ENCODE results near the gene TNK2. TPM values are rescaled to one million over a fixed set of nuclear protein-coding genes. Genes with fewer than 3 reads are reported as not detected.
"Not testable (repeated sequence)": the region's sequence is repeated elsewhere in the genome, so short reads cannot be mapped to it uniquely, and the experiment has no call there.

The TNK2 gene
- polyA plus RNA-seq, 1 donor = 34.1 TPM

DNA sequence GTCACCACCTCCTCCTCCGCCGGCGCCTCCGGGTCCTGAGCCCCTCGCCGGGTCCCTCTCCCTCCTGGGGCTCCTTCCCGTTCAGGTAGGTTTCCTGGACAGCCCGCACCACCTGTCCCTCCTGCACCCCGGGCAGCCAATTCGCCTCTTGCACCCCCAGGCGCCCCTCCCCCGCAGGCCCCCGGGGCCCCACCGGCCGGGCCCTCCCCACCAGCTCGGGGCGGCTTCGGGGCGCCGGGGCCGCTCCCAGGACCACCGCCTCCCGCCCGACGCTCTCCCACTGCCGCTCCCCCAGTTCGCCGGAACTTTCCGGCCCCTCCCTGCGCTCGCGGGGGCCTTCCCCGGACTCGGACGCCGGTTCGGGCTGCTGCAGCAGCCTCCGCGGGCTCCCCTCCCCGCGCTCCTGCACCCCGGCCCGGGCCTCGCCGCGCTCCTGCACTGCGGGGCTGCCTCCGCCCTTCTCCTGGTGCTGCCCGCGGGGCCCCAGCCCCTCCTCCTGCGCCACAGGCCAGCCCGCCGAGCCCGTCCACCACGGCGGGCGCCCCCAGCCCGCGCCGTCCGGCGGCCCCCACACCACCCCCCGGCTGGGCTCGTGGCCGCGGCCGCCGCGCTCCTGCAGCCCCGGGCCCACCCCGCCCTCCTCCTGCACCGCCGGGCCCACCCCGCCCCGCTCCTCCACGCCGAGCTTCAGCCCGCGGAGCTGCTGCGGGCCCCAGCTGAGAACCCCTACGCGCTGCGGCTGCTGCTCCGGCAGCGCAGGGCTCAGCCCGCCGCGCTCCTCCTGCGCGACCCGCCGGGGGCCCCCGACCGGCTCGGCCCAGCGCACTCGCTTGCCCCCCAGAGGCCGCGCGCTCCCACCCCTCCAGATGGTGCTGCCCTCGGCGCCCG is 587 bp upstream of the TNK2 start:
- no peak overlapping the region for H3K27ac ChIP-seq (ENCODE audit: low read length)
- WGBS (ENCODE audit: insufficient coverage, low lambda C conversion rate) = no CpG with 5 or more reads among the region's 103 CpGs
- H3K36me3 ChIP-seq (ENCODE audit: control insufficient read depth, insufficient read depth, low read length) = no peaks in the 10 kb centered on the region
- peak overlapping the region; percentile 56 for H3K4me3 ChIP-seq (ENCODE audit: low read length)
- no peaks in the 10 kb centered on the region for H3K27me3 ChIP-seq (ENCODE audit: control insufficient read depth, insufficient read depth, low read length)
- DNase-seq = no peak
- H3K9me3 ChIP-seq (ENCODE audit: control insufficient read depth, low read depth, low read length) = no peaks in the 10 kb centered on the region
- H3K4me1 ChIP-seq (ENCODE audit: control insufficient read depth, insufficient read depth, low read length) = peaks cover 22% of the 10 kb centered on the region

DNA sequence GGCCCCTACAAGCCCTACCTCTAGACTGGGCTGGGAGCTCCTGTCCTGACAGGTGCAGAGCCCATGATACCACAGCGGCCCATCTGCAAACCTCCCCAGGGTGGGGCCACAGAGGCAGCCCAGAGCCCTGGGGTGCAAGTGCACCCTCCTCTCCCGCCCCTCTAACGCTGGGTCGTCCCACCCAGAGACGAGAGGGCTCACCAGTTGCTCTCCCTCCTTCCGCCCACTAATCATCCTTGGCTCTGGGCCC is 742 bp downstream of the TNK2 start:
- Histone ChIP-seq H3K9me3 (ENCODE audit: control insufficient read depth, low read depth, low read length) (no peaks in the 10 kb centered on the region), H3K4me1 (ENCODE audit: control insufficient read depth, insufficient read depth, low read length) (peaks cover 22% of the 10 kb centered on the region), H3K4me3 (ENCODE audit: low read length) (peak overlapping the region; percentile 56), H3K36me3 (ENCODE audit: control insufficient read depth, insufficient read depth, low read length) (no peaks in the 10 kb centered on the region), H3K27ac (ENCODE audit: low read length) (no peak overlapping the region), H3K27me3 (ENCODE audit: control insufficient read depth, insufficient read depth, low read length) (no peaks in the 10 kb centered on the region)
- no CpG with 5 or more reads among the region's 6 CpGs for WGBS (ENCODE audit: insufficient coverage, low lambda C conversion rate)
- no peak for DNase-seq

DNA sequence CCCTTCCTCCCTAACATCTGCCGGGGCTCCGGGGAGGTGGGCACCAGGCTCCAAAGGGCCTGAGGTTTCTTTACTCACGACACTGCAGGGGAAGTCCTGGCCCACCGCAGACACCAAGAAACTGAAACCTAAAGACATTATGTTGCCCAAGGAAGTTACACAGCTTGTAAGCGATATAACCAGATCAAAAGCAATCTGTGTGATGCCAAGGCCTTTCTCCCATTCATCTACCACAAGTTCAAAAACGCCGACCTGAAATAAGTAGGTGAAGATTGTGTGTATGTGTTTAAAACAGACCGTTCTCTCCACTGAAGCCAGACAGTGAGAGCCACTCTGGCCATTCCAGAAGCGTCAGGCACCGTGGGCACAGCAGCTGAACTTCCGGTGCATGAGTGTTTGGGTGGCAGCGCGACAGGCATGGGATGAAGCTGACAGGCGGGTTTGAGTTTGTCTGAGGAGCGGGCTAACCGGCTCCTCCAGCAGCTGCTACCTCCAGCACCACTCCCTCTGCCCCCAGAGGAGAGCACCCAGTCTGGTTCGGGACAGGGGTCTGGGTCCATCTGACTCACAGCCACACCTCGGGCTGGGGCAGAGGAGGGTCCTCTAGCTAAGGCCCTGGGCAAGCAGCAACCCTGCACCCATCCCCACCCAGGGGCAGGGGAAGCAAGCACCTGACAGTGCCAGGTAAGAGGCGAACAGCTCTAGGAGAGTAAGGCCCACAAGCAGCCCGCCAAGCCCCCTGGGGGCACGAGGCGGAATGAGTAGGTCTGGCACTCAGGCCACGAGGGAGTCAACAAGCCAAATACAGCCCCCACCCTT is 1.3 kb downstream of the TNK2 start:
- Histone ChIP-seq H3K27ac (ENCODE audit: low read length) (peak overlapping the region; percentile 5), H3K27me3 (ENCODE audit: control insufficient read depth, insufficient read depth, low read length) (no peaks in the 10 kb centered on the region), H3K36me3 (ENCODE audit: control insufficient read depth, insufficient read depth, low read length) (no peaks in the 10 kb centered on the region), H3K4me3 (ENCODE audit: low read length) (peak overlapping the region; percentile 56), H3K4me1 (ENCODE audit: control insufficient read depth, insufficient read depth, low read length) (peaks cover 22% of the 10 kb centered on the region), H3K9me3 (ENCODE audit: control insufficient read depth, low read depth, low read length) (no peaks in the 10 kb centered on the region)
- DNase-seq = no peak
- WGBS (ENCODE audit: insufficient coverage, low lambda C conversion rate) = no CpG with 5 or more reads among the region's 23 CpGs

DNA sequence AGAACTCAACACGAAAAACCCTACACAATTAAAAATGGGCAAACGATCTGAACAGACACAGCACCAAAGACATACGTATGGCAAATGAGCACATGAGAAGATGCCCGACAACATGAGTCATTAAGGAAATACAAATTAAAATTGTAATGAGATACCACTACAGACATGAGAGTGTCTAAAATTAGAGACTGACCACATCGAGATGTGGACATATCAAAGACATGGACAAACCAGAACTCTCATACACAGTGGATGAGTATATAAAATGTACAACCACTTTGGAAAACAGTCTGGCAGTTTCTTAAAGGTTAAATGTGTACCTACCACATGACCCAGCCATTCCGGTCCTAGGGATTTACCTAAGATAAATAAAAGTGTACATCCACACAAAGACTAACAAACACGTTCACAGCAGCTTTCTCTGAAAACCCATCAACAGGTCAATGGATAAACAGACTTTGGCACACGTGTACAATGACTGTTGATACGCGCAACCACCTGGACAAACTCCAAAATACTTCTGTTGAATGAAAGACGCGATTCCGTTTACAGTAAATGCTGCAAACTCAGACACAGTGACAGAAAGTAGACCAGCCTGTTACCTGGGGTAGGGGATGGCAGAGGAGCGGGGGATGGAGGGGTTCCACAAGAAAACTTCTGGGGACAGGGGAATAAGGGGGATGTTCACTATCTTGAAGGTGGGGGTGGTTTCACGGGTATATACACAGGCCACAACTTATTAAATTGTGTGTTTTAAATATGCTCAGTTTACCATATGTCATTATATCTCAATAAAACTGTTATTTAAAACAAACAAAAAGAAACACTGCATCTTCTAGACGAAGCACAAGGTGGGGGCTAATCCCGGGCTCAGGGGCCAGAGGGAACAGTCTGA is 2.1 kb downstream of the TNK2 start:
- Histone ChIP-seq H3K36me3 (ENCODE audit: control insufficient read depth, insufficient read depth, low read length) (no peaks in the 10 kb centered on the region), H3K4me3 (ENCODE audit: low read length) (no peak overlapping the region), H3K9me3 (ENCODE audit: control insufficient read depth, low read depth, low read length) (no peaks in the 10 kb centered on the region), H3K27ac (ENCODE audit: low read length) (no peak overlapping the region), H3K27me3 (ENCODE audit: control insufficient read depth, insufficient read depth, low read length) (no peaks in the 10 kb centered on the region), H3K4me1 (ENCODE audit: control insufficient read depth, insufficient read depth, low read length) (peaks cover 22% of the 10 kb centered on the region)
- WGBS (ENCODE audit: insufficient coverage, low lambda C conversion rate) = 82% methylated on average over 4 of the region's 17 CpGs
- DNase-seq = no peak

DNA sequence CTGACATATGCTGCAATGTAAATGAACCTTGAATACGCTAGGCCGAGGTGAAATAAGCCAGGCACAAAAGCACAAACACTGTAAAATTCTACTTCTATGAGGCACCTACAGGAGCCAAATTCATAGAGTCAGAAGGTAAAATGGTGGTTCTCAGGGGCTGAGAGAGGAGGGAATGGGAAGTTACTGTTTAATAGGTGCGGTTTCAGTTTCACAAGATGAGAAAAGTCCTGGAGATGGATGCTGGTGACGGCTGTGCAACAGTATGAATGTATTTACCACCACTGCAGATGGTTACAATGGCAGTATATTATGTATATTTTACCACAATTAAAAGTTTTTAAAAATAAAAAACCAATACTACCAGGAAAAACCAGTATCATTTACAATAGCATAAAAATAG is 4.0 kb downstream of the TNK2 start:
- WGBS (ENCODE audit: insufficient coverage, low lambda C conversion rate) = 100% methylated on average over 1 of the region's 4 CpGs
- no peaks in the 10 kb centered on the region for H3K9me3 ChIP-seq (ENCODE audit: control insufficient read depth, low read depth, low read length)
- no peak for DNase-seq
- H3K27me3 ChIP-seq (ENCODE audit: control insufficient read depth, insufficient read depth, low read length) = no peaks in the 10 kb centered on the region
- H3K4me3 ChIP-seq (ENCODE audit: low read length) = no peak overlapping the region
- H3K27ac ChIP-seq (ENCODE audit: low read length) = no peak overlapping the region
- no peaks in the 10 kb centered on the region for H3K36me3 ChIP-seq (ENCODE audit: control insufficient read depth, insufficient read depth, low read length)
- H3K4me1 ChIP-seq (ENCODE audit: control insufficient read depth, insufficient read depth, low read length) = peaks cover 16% of the 10 kb centered on the region

DNA sequence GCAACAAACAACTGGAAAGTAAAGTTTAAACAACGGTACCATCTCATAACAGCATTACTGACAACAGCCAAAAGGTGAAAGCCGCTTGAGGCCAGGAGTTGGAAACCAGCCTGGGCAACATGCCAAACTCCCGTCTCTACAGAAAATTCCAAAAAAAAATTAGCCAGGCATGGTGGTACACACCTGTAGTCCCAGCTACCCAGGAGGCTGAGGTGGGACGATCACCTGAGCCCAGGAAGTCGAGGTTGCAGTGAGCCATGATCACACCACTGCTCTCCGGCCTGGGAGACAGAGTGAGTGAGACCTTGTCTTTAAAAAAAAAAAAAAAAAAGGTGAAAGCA is 4.4 kb downstream of the TNK2 start:
- no peak for DNase-seq

DNA sequence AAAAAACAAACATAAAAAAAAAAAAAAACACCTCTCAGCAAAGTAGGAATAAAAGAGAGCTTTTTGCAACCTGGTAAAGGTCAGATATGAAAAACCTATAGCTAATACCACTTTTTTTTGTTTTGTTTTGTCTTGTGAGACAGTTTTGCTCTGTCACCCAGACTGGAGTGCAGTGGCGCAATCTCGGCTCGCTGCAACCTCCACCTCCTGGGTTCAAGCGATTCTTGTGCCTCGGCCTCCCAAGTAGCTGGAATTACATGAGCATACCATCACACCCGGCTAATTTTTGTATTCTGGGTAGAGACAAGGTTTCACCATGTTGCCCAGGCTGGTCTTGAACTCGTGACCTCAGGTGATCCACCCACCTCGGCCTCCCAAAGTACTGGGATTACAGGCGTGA is 5.7 kb downstream of the TNK2 start:
- WGBS (ENCODE audit: insufficient coverage, low lambda C conversion rate) = 100% methylated on average over 3 of the region's 9 CpGs
- not testable (repeated sequence) for DNase-seq; H3K36me3 ChIP-seq (ENCODE audit: control insufficient read depth, insufficient read depth, low read length)

More for the DNA sequence above, 4.4 kb downstream of the TNK2 start:
- WGBS (ENCODE audit: insufficient coverage, low lambda C conversion rate) = no CpG with 5 or more reads among the region's 6 CpGs
- no peak overlapping the region for H3K27ac ChIP-seq (ENCODE audit: low read length)
- H3K27me3 ChIP-seq (ENCODE audit: control insufficient read depth, insufficient read depth, low read length) = no peaks in the 10 kb centered on the region
- no peaks in the 10 kb centered on the region for H3K9me3 ChIP-seq (ENCODE audit: control insufficient read depth, low read depth, low read length)
- H3K36me3 ChIP-seq (ENCODE audit: control insufficient read depth, insufficient read depth, low read length) = no peaks in the 10 kb centered on the region
- H3K4me1 ChIP-seq (ENCODE audit: control insufficient read depth, insufficient read depth, low read length) = peaks cover 16% of the 10 kb centered on the region
- H3K4me3 ChIP-seq (ENCODE audit: low read length) = no peak overlapping the region

DNA sequence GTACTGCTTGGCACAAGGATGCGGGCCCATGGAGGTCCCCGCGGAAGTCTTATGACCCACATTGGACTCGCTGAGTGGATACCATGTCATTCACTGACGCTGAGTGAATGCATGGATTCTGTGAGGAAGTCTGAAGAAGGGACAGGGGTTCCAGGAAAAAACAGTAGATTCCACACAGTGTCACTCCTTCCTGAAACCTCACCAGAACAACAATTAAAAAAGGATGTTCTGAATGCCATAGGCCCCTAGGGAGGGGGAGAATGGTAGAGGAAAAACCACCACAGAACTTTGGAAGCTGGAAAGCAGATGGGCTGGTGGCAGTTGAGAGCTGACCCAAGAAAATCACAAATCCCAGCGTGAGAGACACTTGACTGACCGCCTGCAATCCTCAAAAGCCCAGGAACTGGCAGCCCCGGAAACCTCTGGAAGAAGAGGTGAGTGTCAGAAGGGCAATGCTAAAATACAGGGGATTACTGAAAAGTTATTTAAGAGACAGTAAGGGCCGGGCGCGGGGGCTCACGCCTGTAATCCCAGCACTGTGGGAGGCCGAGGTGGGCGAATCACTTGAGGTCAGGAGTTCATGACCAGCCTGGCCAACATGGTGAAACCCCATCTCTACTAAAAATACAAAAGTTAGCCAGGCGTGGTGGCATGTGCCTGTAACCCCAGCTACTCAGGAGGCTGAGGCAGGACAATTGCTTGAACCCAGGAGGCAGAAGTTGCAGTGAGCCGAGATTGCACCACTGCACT is 6.3 kb downstream of the TNK2 start:
- WGBS (ENCODE audit: insufficient coverage, low lambda C conversion rate) = 90% methylated on average over 2 of the region's 16 CpGs
- not testable (repeated sequence) for H3K4me3 ChIP-seq (ENCODE audit: low read length); H3K27me3 ChIP-seq (ENCODE audit: control insufficient read depth, insufficient read depth, low read length); H3K36me3 ChIP-seq (ENCODE audit: control insufficient read depth, insufficient read depth, low read length); H3K4me1 ChIP-seq (ENCODE audit: control insufficient read depth, insufficient read depth, low read length); H3K27ac ChIP-seq (ENCODE audit: low read length); DNase-seq; H3K9me3 ChIP-seq (ENCODE audit: control insufficient read depth, low read depth, low read length)

More for the DNA sequence above, 5.7 kb downstream of the TNK2 start:
- not testable (repeated sequence) for H3K27ac ChIP-seq (ENCODE audit: low read length); H3K27me3 ChIP-seq (ENCODE audit: control insufficient read depth, insufficient read depth, low read length); H3K4me3 ChIP-seq (ENCODE audit: low read length); H3K4me1 ChIP-seq (ENCODE audit: control insufficient read depth, insufficient read depth, low read length); H3K9me3 ChIP-seq (ENCODE audit: control insufficient read depth, low read depth, low read length)

DNA sequence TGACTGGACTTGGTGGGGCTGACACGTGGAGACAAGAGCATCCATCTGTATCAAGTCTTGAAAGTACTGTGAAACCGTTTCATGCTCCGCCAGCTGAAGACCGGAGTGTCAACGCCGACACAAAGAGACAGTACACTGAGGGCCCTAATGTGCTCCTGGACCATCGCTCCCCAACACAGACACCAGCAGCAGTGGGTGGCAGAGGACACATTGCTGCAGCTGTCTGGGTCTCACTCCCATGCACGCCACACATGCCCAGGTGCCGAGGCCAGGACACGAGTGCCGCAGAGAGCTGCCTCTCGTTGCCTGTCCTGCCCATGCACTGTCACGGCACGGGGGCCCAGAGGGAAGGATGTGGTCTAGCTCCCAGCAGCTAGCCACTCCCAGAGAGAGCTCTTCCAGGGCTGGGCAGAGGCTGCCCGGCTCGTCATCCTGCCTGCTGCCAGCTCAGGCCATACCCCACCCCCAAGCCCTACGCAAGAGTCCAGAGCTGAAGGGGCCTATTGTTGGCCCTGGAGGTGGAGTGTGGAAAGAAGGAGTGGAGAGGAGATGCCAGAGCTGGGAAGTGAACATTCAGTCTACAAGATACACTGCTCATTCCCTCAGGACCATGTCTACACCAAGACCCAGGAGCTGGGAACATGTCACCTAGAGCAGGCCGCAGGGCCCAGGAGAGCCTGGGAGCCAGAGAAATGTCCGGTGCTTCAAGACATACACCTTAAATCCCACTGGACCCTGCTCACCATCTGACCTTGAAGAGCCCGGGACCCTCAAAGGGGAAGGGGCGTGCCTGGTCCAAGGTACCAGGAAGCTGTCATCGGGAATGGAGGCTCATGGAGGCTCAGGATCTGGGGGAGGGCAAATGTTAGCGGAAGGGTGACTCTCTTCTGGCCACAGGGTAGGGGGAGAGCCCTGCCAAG is 7.7 kb downstream of the TNK2 start:
- no peaks in the 10 kb centered on the region for H3K9me3 ChIP-seq (ENCODE audit: control insufficient read depth, low read depth, low read length)
- no peaks in the 10 kb centered on the region for H3K36me3 ChIP-seq (ENCODE audit: control insufficient read depth, insufficient read depth, low read length)
- H3K27me3 ChIP-seq (ENCODE audit: control insufficient read depth, insufficient read depth, low read length) = no peaks in the 10 kb centered on the region
- no peak for DNase-seq
- H3K4me1 ChIP-seq (ENCODE audit: control insufficient read depth, insufficient read depth, low read length) = peaks cover 14% of the 10 kb centered on the region
- H3K27ac ChIP-seq (ENCODE audit: low read length) = no peak overlapping the region
- no CpG with 5 or more reads among the region's 23 CpGs for WGBS (ENCODE audit: insufficient coverage, low lambda C conversion rate)
- H3K4me3 ChIP-seq (ENCODE audit: low read length) = no peak overlapping the region

Data from large intestine (tissue), 3 donors.